Uterus (tissue), 2 donors: ENCODE results near the gene RASL10A.

Experiments used
- POLR2A ChIP-seq, 2 donors: fragments of 450-650 bp; IDR thresholded peaks; one replicate each; pipeline ENCODE4 v1.6.1; 2016; ENCODE audit warnings: antibody characterized with exemption in 2 of 2, mild to moderate bottlenecking in 1 of 2, moderate library complexity in 1 of 2
- TF ChIP-seq, protein P1 (sequence below), 4 experiments: fragments of 200-600 bp in 2 of 4; fragments of 450-650 bp in 2 of 4; sonication (generic) in 2 of 4; IDR thresholded peaks; one replicate each; pipeline ENCODE4 v1.5.1; 2016 to 2019; ENCODE audit warnings: antibody characterized with exemption in 4 of 4, mild to moderate bottlenecking in 2 of 4, moderate library complexity in 1 of 4

GRCh38 chr22:29311464-29312217, 3.9 kb downstream of the RASL10A start:
- TF ChIP-seq, protein P1, sequence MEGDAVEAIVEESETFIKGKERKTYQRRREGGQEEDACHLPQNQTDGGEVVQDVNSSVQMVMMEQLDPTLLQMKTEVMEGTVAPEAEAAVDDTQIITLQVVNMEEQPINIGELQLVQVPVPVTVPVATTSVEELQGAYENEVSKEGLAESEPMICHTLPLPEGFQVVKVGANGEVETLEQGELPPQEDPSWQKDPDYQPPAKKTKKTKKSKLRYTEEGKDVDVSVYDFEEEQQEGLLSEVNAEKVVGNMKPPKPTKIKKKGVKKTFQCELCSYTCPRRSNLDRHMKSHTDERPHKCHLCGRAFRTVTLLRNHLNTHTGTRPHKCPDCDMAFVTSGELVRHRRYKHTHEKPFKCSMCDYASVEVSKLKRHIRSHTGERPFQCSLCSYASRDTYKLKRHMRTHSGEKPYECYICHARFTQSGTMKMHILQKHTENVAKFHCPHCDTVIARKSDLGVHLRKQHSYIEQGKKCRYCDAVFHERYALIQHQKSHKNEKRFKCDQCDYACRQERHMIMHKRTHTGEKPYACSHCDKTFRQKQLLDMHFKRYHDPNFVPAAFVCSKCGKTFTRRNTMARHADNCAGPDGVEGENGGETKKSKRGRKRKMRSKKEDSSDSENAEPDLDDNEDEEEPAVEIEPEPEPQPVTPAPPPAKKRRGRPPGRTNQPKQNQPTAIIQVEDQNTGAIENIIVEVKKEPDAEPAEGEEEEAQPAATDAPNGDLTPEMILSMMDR (IDR thresholded peaks at IDR 0.05) = no peak
- no peak for TF ChIP-seq POLR2A (IDR thresholded peaks at IDR 0.05)
